Measurements from ENCODE around the gene SULT1C2.

DNA sequence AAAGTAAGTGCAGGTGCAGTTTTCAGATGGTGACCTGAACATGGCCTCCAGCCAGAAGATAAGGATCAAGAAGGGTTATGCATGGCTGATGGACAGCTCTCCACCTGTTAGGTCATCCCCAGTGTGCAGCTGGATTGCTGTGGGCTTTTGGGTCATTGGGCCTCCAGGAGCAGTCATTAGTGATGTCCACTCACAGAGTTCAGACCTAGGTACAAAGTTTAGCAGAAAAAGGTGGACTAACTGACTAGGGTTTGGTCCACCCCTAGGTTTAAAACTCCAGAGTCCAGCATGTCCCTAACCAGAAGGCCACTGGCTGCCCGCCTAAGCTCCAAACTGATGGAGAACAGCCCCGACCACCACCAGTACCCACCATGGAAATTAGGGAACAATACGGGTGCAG, 18.3 kb upstream of the SULT1C2 start:
- TF ChIP-seq, protein P1, sequence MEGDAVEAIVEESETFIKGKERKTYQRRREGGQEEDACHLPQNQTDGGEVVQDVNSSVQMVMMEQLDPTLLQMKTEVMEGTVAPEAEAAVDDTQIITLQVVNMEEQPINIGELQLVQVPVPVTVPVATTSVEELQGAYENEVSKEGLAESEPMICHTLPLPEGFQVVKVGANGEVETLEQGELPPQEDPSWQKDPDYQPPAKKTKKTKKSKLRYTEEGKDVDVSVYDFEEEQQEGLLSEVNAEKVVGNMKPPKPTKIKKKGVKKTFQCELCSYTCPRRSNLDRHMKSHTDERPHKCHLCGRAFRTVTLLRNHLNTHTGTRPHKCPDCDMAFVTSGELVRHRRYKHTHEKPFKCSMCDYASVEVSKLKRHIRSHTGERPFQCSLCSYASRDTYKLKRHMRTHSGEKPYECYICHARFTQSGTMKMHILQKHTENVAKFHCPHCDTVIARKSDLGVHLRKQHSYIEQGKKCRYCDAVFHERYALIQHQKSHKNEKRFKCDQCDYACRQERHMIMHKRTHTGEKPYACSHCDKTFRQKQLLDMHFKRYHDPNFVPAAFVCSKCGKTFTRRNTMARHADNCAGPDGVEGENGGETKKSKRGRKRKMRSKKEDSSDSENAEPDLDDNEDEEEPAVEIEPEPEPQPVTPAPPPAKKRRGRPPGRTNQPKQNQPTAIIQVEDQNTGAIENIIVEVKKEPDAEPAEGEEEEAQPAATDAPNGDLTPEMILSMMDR (conservative IDR thresholded peaks at IDR 0.05; ENCODE audit: low read depth, low read length) = no peak
- TF ChIP-seq POLR2A (IDR thresholded peaks at IDR 0.05; ENCODE audit: low read depth, low read length) = no peak
- TF ChIP-seq FOS (IDR thresholded peaks at IDR 0.05; ENCODE audit: low read depth, low read length) = no peak
- no peak for TF ChIP-seq SMC3 (IDR thresholded peaks at IDR 0.05; ENCODE audit: low read depth, low read length)
- TF ChIP-seq MAZ (IDR thresholded peaks at IDR 0.05; ENCODE audit: borderline replicate concordance, low read depth, low read length) = no peak
- TF ChIP-seq RCOR1 (IDR thresholded peaks at IDR 0.05; ENCODE audit: insufficient replicate concordance, low read length) = no peak
- TF ChIP-seq MAFK (IDR thresholded peaks at IDR 0.05; ENCODE audit: low read depth, low read length) = no peak
- TF ChIP-seq MXI1 (IDR thresholded peaks at IDR 0.05; ENCODE audit: borderline replicate concordance, low read depth, low read length) = no peak
- no peak for TF ChIP-seq NFE2L2 (IDR thresholded peaks at IDR 0.05; ENCODE audit: low read depth, low read length)
- TF ChIP-seq, protein P2, sequence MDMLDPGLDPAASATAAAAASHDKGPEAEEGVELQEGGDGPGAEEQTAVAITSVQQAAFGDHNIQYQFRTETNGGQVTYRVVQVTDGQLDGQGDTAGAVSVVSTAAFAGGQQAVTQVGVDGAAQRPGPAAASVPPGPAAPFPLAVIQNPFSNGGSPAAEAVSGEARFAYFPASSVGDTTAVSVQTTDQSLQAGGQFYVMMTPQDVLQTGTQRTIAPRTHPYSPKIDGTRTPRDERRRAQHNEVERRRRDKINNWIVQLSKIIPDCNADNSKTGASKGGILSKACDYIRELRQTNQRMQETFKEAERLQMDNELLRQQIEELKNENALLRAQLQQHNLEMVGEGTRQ (IDR thresholded peaks at IDR 0.05; ENCODE audit: low read depth, low read length) = no peak
- TF ChIP-seq RAD21 (IDR thresholded peaks at IDR 0.05; ENCODE audit: low read length) = no peak
- TF ChIP-seq CEBPB (IDR thresholded peaks at IDR 0.05; ENCODE audit: low read depth, low read length) = no peak
- TF ChIP-seq BHLHE40 (IDR thresholded peaks at IDR 0.05; ENCODE audit: low read depth, low read length) = no peak
- TF ChIP-seq CHD1 (IDR thresholded peaks at IDR 0.05; ENCODE audit: low read depth, low read length) = no peak
